NK-92 (cell line): ENCODE data around the gene CCDC178.

Experiments
- DNase-seq: peaks from one replicate; lab custom pipeline; 2025; ENCODE audit not compliant: unreplicated experiment; lab: John Stamatoyannopoulos, UW

CCDC178 gene

GRCh38 chr18:32889615-32890593, 550.6 kb downstream of the CCDC178 start:
- DNase-seq: no peak

GRCh38 chr18:32888306-32888705, 552.2 kb downstream of the CCDC178 start:
- DNase-seq: no peak
